K562 (cell line): Measurements from ENCODE around the gene IL1F10.

Source experiments
- ATF2 ChIP-seq: sonication (generic); formaldehyde crosslinking; IDR thresholded peaks from 2 replicates; pipeline ENCODE4 v1.8.1; 2022; ENCODE audit warnings: missing genetic modification reagents
- CTCF ChIP-seq, 3 experiments: IDR thresholded peaks in 2 of 3; conservative IDR thresholded peaks in 1 of 3; 2 replicates each; pipeline ENCODE4 v1.5.1; 2011 to 2012; ENCODE audit warnings: low read length in 3 of 3, mild to moderate bottlenecking in 3 of 3, control low read depth in 2 of 3, improper control_type of control experiment in 1 of 3, inconsistent platforms in 1 of 3, low read depth in 1 of 3, mixed read lengths in 1 of 3, moderate library complexity in 1 of 3; ENCODE audit not compliant: insufficient read depth in 2 of 3
- KLF10 ChIP-seq: fragments of 250-450 bp; sonication (Bioruptor Pico); IDR thresholded peaks from 2 replicates; pipeline ENCODE4 v1.6.1; 2021; ENCODE audit warnings: matching md5 sums
- NFE2L1 ChIP-seq: fragments of 450-650 bp; IDR thresholded peaks from 2 replicates; pipeline ENCODE4 v1.6.1; 2016; ENCODE audit warnings: missing genetic modification characterization, low read depth, mild to moderate bottlenecking, missing compliant biosample characterization, moderate library complexity, borderline replicate concordance
- PBX2 ChIP-seq, 2 experiments: IDR thresholded peaks in 1 of 2; conservative IDR thresholded peaks in 1 of 2; 2 replicates each; pipeline ENCODE4 v1.6.1; 2016; ENCODE audit warnings: low read depth in 2 of 2, mild to moderate bottlenecking in 1 of 2, missing compliant biosample characterization in 1 of 2, missing genetic modification characterization in 1 of 2, moderate library complexity in 1 of 2
- PREB ChIP-seq: sonication (generic); formaldehyde crosslinking; IDR thresholded peaks from 2 replicates; pipeline ENCODE4 v1.8.1; 2023; ENCODE audit warnings: mild to moderate bottlenecking, missing genetic modification reagents
- SMC3 ChIP-seq: conservative IDR thresholded peaks from 2 replicates; pipeline ENCODE4 v1.6.1; 2011; ENCODE audit warnings: low read depth, low read length, improper control_type of control experiment; ENCODE audit not compliant: insufficient read depth
- ZNF165 ChIP-seq: fragments of 250-450 bp; sonication (Bioruptor Pico); IDR thresholded peaks from 2 replicates; pipeline ENCODE4 v1.4.0; 2020; ENCODE audit warnings: borderline replicate concordance

- TF ChIP-seq PBX2 (CRISPR knock-in tag; IDR thresholded peaks at IDR 0.05; ENCODE audit: low read depth): no peak
- no peak for TF ChIP-seq PBX2 (tag; conservative IDR thresholded peaks at IDR 0.05; ENCODE audit: low read depth)
- no peak for TF ChIP-seq KLF10 (CRISPR knock-in tag)
- no peak for TF ChIP-seq CTCF (IDR thresholded peaks at IDR 0.05 in 2 of 3, conservative IDR thresholded peaks at IDR 0.05 in 1 of 3; ENCODE audit: insufficient read depth in 2 of 3, low read depth in 1 of 3, low read length in 3 of 3)
- TF ChIP-seq SMC3: no peak
- TF ChIP-seq ATF2 (CRISPR knock-in tag): no peak
- no peak for TF ChIP-seq ZNF165 (CRISPR knock-in tag)
- no peak for TF ChIP-seq NFE2L1
- no peak for TF ChIP-seq PREB (CRISPR knock-in tag)
Measured at GRCh38 chr2:113064898-113065297, 2.9 kb upstream of the IL1F10 start.
